ENCODE measurements around the gene MAP3K15. TPM values are rescaled to one million over a fixed set of nuclear protein-coding genes. Genes with fewer than 3 reads are reported as not detected.

The MAP3K15 gene, protein sequence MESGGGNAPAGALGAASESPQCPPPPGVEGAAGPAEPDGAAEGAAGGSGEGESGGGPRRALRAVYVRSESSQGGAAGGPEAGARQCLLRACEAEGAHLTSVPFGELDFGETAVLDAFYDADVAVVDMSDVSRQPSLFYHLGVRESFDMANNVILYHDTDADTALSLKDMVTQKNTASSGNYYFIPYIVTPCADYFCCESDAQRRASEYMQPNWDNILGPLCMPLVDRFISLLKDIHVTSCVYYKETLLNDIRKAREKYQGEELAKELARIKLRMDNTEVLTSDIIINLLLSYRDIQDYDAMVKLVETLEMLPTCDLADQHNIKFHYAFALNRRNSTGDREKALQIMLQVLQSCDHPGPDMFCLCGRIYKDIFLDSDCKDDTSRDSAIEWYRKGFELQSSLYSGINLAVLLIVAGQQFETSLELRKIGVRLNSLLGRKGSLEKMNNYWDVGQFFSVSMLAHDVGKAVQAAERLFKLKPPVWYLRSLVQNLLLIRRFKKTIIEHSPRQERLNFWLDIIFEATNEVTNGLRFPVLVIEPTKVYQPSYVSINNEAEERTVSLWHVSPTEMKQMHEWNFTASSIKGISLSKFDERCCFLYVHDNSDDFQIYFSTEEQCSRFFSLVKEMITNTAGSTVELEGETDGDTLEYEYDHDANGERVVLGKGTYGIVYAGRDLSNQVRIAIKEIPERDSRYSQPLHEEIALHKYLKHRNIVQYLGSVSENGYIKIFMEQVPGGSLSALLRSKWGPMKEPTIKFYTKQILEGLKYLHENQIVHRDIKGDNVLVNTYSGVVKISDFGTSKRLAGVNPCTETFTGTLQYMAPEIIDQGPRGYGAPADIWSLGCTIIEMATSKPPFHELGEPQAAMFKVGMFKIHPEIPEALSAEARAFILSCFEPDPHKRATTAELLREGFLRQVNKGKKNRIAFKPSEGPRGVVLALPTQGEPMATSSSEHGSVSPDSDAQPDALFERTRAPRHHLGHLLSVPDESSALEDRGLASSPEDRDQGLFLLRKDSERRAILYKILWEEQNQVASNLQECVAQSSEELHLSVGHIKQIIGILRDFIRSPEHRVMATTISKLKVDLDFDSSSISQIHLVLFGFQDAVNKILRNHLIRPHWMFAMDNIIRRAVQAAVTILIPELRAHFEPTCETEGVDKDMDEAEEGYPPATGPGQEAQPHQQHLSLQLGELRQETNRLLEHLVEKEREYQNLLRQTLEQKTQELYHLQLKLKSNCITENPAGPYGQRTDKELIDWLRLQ (N-terminal part only)
- under 0.01 TPM in 1 of 2 replicates, not detected in the other for total RNA-seq

GRCh38 chrX:19514791-19515614 lies at the start of gene MAP3K15:
Gene MAP3K15, minus strand, starts transcription at chrX:19515508. Its CDS starts 247 bp downstream, at chrX:19515261.

DNA sequence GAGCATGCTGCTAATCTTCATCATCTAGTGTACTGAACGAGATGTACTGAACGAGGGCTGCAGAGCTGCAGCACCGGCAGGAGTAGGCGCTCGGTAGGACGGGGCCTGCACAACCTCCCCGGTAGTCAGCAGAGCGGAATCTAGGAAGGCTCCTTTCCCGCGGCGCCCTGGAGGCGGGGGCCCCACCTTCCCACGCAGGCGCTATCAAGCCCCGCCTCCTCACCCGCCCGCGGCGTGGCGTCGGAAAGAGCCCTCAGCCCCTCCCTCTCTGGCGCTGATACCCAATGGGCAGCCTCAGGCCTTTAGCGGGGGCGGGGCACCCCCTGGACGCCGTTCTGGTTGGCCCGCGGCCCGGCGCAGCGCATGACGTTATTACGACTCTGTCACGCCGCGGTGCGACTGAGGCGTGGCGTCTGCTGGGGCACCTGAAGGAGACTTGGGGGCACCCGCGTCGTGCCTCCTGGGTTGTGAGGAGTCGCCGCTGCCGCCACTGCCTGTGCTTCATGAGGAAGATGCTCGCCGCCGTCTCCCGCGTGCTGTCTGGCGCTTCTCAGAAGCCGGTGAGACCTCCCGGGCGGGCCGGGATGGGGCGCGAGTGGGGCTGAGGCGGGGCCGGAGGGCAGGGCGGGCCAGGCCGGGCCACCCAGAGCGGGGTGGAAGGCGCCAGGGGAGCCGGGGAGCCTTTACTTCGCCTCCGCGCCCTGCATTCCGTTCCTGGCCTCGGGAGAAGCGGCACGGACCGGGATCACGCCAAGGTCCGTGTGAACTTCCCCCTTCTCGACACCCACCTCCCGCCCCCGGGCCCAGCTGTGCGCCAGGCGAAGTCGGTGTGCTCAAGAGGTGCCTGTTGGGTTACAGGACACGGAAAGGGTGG lies 171.5 kb downstream of the MAP3K15 start, which contains the start of gene PDHA1:
Gene PDHA1 (plus strand): TSS at position 393 of the 874 bp plus-strand sequence. CDS start 111 bp downstream, at position 504.

Small RNA genes within 50 kb of the gene (small RNA-seq; reads per million reads assigned to genes)
- not detected for gene RF00019 (ENCODE audit: low replicate concordance)

Other genes with a start within 250 kb of the MAP3K15 start
- gene PDHA1, start 171.6 kb downstream of the MAP3K15 start, total RNA-seq: 44.4 and 68.7 TPM in 2 replicates